ENCODE data around the gene FAM185A. TPM values are rescaled to one million over a fixed set of nuclear protein-coding genes. Genes with fewer than 3 reads are reported as not detected.

The FAM185A gene
- total and polyA plus RNA-seq, 2 of the 8 experiments (the other 6 are each of a cell fraction or from before 2014, with no cell fraction given): 5.2 to 6.6 TPM

DNA sequence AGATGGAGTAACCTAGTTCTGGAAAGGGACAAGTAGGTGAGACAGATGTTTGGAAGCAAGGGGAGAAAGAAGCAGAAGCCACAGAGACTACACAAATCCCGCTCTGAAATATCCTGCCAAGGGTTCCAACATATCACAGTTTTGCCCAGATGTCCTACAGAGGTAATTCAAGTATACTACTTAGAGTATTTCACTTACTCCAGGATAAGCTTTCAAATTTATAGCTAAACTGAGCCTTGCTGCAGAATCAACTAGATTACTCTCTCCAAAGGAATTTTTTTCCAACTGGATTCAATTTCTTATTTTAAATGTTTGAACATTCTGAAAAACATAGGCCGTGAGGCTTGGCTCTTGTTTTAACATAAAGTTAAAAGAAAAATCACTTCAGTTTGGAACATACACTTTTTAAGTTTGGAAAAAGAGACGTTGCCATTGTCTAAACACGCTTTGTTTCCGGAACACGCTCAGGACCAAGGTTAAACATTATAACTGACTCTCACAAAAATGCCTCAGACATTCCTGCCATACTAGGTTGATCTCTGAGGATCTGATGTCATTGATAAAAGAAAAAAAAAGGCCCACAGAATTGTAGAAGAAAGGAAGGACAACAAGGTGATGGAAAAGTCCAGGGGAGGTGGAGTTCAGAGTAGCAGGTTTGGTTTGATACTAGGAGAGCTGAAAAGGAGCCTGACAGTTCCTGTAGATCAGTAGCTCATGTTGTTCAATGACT, 74.8 kb downstream of the FAM185A start:
- Histone ChIP-seq H3K9me3 (ENCODE audit: insufficient read depth in 2 of 2, low read depth in 1 of 2, low read length in 1 of 2) (no peaks in the 10 kb centered on the region), H4K8ac (ENCODE audit: extremely low read depth, insufficient read depth, low read length) (no peak overlapping the region), H3K18ac (ENCODE audit: extremely low read depth, low read length) (no peak overlapping the region), H2AFZ (ENCODE audit: low read length) (no peak overlapping the region), H3K14ac (ENCODE audit: insufficient read length) (no peak overlapping the region), H3K27ac (ENCODE audit: low read depth, low read length) (no peak overlapping the region), H2BK5ac (ENCODE audit: low read depth, low read length) (no peak overlapping the region), H3K79me2 (ENCODE audit: control insufficient read depth in 1 of 2, insufficient read depth in 2 of 2, low read length in 2 of 2) (no peaks in the 10 kb centered on the region), H2AK5ac (ENCODE audit: low read depth, low read length) (no peak overlapping the region), H2BK20ac (ENCODE audit: low read length) (no peak overlapping the region), H3K4me3 (ENCODE audit: extremely low read depth in 1 of 4, insufficient read depth in 2 of 4, low read depth in 3 of 4, low read length in 4 of 4) (no peak overlapping the region), H3K4me1 (replicated peaks in 1 of 4; ENCODE audit: control insufficient read depth in 3 of 4, insufficient read depth in 4 of 4, low read length in 3 of 4) (no peaks in the 10 kb centered on the region), H3K36me3 (ENCODE audit: control insufficient read depth in 2 of 4, insufficient read depth in 4 of 4, low read length in 3 of 4) (peaks cover 0 to 2% (median 0%) of the 10 kb centered on the region in 4 experiments; a peak in 1 of 8 replicates), H4K5ac (ENCODE audit: insufficient read length, low read depth, low read length) (no peak overlapping the region), H2BK15ac (ENCODE audit: low read length) (no peak overlapping the region), H3K79me1 (ENCODE audit: low read depth, low read length) (no peaks in the 10 kb centered on the region; the same call in 1 of the 2 replicates), H4K20me1 (replicated peaks in 1 of 2; ENCODE audit: control insufficient read depth in 1 of 2, insufficient read depth in 2 of 2, low read length in 2 of 2) (no peaks in the 10 kb centered on the region), H3K23ac (ENCODE audit: insufficient read length) (no peak overlapping the region), H2BK120ac (replicated peaks; ENCODE audit: low read depth, low read length) (no peak overlapping the region), H2BK12ac (ENCODE audit: low read depth, low read length) (no peak overlapping the region), H3K9ac (replicated peaks in 1 of 4; ENCODE audit: extremely low read depth in 1 of 4, low read depth in 3 of 4, low read length in 3 of 4) (no peak overlapping the region), H3K4ac (replicated peaks; ENCODE audit: insufficient read length, low read depth, low read length) (no peak overlapping the region), H3K56ac (replicated peaks; ENCODE audit: insufficient read length, low read depth, low read length) (no peak overlapping the region), H3K4me2 (ENCODE audit: insufficient read depth in 1 of 2, low read depth in 2 of 2, low read length in 2 of 2) (no peak overlapping the region), H3K27me3 (replicated peaks in 1 of 4; ENCODE audit: control insufficient read depth in 3 of 4, extremely low read depth in 1 of 4, insufficient read depth in 3 of 4, low read length in 3 of 4) (no peaks in the 10 kb centered on the region), H4K91ac (replicated peaks; ENCODE audit: insufficient read length, low read length) (no peak overlapping the region), H3K23me2 (ENCODE audit: low read depth, low read length) (no peaks in the 10 kb centered on the region)
- POLR2A ChIA-PET (ENCODE audit: partially characterized antibody): no interaction called here
- WGBS, 2 experiments (ENCODE audit: extremely low coverage in 1 of 2, insufficient coverage in 1 of 2, insufficient read length in 1 of 2, insufficient replicate concordance in 2 of 2, low coverage in 1 of 2, low lambda C conversion rate in 2 of 2, missing lambda C conversion rate in 1 of 2): 94% methylated on average over 6 of the region's 6 CpGs; no CpG with 5 or more reads in 1 of the 2 experiments
- FAIRE-seq (no peak), DNase-seq (ENCODE audit: low read depth in 1 of 2, low spot score in 2 of 2) (no peak)
- CTCF ChIA-PET (ENCODE audit: partially characterized antibody): no interaction called here
- TF ChIP-seq EP300 (IDR thresholded peaks at IDR 0.05; ENCODE audit: borderline replicate concordance in 1 of 2, low read depth in 2 of 2, low read length in 2 of 2) (no peak), USF2 (IDR thresholded peaks at IDR 0.05; ENCODE audit: low read length) (no peak), CBX5 (IDR thresholded peaks at IDR 0.05; ENCODE audit: low read depth, low read length) (no peak), TAF7 (optimal IDR thresholded peaks at IDR 0.05; ENCODE audit: borderline replicate concordance, low read depth, low read length) (no peak), KDM5A (IDR thresholded peaks at IDR 0.05; ENCODE audit: low read length) (no peak), SP2 (IDR thresholded peaks at IDR 0.05; ENCODE audit: low read length) (no peak), KDM1A (IDR thresholded peaks at IDR 0.05; ENCODE audit: borderline replicate concordance, low read length) (no peak), TCF12 (IDR thresholded peaks at IDR 0.05; ENCODE audit: low read depth, low read length) (no peak), BACH1 (IDR thresholded peaks at IDR 0.05; ENCODE audit: low read length) (no peak), KDM4A (IDR thresholded peaks at IDR 0.05; ENCODE audit: low read depth, low read length, severe bottlenecking) (no peak), SIRT6 (IDR thresholded peaks at IDR 0.05; ENCODE audit: low read length) (no peak), HDAC6 (IDR thresholded peaks at IDR 0.05; ENCODE audit: low read depth, low read length) (no peak), ZNF274 (IDR thresholded peaks at IDR 0.05; ENCODE audit: borderline replicate concordance, extremely low read depth, low read length) (no peak)

Measured in H1 (cell line).